ENCODE data around the gene C18orf32. TPM values are rescaled to one million over a fixed set of nuclear protein-coding genes. Genes with fewer than 3 reads are reported as not detected.

The C18orf32 gene
- total and polyA plus RNA-seq, 2 of the 13 experiments (the other 11 are each of a cell fraction or from before 2014, with no cell fraction given), result 17.6 to 20.6 TPM

GRCh38 chr18:49486953-49487710 lies at the start of gene C18orf32 (continued):
- TF ChIP-seq ZSCAN21 (CRISPR knock-in tag; IDR thresholded peaks at IDR 0.05; ENCODE audit: borderline replicate concordance) (peak; percentile 88; the same call in 1 of the 2 replicates), NBN (conservative IDR thresholded peaks at IDR 0.05) (no peak), ZNF20 (CRISPR knock-in tag; IDR thresholded peaks at IDR 0.05) (no peak), SRSF9 (IDR thresholded peaks at IDR 0.05; ENCODE audit: borderline replicate concordance, insufficient read depth, low read depth, low read length, poor library complexity, severe bottlenecking) (no peak), JUND (CRISPR knock-in tag; IDR thresholded peaks at IDR 0.05) (no peak), ZFP37 (CRISPR knock-in tag; IDR thresholded peaks at IDR 0.05; ENCODE audit: borderline replicate concordance) (peak; percentile 87), ZNF747 (CRISPR knock-in tag; IDR thresholded peaks at IDR 0.05; ENCODE audit: borderline replicate concordance) (peak; percentile 87; the same call in 1 of the 2 replicates), POLR2G (IDR thresholded peaks at IDR 0.05; ENCODE audit: low read depth, low read length) (peak; percentile 91), REXO4 (CRISPR knock-in tag; IDR thresholded peaks at IDR 0.05; ENCODE audit: borderline replicate concordance) (no peak), SPEN (CRISPR knock-in tag; IDR thresholded peaks at IDR 0.05; ENCODE audit: low read depth) (peak; percentile 98), ZNF609 (CRISPR knock-in tag; IDR thresholded peaks at IDR 0.05; ENCODE audit: borderline replicate concordance) (no peak), CENPX (CRISPR knock-in tag; IDR thresholded peaks at IDR 0.05) (no peak), KDM4B (CRISPR knock-in tag; IDR thresholded peaks at IDR 0.05) (peak; percentile 26; the same call in 1 of the 2 replicates), MTA1 (CRISPR knock-in tag; IDR thresholded peaks at IDR 0.05; ENCODE audit: borderline replicate concordance) (peak; percentile 78; the same call in 1 of the 2 replicates), ZNF33B (CRISPR knock-in tag; IDR thresholded peaks at IDR 0.05) (0 out of 2 replicates have a peak, but pooled peaks have one; percentile 35)
- TF ChIP-seq, protein P1, sequence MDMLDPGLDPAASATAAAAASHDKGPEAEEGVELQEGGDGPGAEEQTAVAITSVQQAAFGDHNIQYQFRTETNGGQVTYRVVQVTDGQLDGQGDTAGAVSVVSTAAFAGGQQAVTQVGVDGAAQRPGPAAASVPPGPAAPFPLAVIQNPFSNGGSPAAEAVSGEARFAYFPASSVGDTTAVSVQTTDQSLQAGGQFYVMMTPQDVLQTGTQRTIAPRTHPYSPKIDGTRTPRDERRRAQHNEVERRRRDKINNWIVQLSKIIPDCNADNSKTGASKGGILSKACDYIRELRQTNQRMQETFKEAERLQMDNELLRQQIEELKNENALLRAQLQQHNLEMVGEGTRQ (IDR thresholded peaks at IDR 0.05; ENCODE audit: low read depth, low read length), result no peak
- TF ChIP-seq, protein P1 (CRISPR knock-in tag; IDR thresholded peaks at IDR 0.05; ENCODE audit: borderline replicate concordance), result no peak
- TF ChIP-seq, protein P2, sequence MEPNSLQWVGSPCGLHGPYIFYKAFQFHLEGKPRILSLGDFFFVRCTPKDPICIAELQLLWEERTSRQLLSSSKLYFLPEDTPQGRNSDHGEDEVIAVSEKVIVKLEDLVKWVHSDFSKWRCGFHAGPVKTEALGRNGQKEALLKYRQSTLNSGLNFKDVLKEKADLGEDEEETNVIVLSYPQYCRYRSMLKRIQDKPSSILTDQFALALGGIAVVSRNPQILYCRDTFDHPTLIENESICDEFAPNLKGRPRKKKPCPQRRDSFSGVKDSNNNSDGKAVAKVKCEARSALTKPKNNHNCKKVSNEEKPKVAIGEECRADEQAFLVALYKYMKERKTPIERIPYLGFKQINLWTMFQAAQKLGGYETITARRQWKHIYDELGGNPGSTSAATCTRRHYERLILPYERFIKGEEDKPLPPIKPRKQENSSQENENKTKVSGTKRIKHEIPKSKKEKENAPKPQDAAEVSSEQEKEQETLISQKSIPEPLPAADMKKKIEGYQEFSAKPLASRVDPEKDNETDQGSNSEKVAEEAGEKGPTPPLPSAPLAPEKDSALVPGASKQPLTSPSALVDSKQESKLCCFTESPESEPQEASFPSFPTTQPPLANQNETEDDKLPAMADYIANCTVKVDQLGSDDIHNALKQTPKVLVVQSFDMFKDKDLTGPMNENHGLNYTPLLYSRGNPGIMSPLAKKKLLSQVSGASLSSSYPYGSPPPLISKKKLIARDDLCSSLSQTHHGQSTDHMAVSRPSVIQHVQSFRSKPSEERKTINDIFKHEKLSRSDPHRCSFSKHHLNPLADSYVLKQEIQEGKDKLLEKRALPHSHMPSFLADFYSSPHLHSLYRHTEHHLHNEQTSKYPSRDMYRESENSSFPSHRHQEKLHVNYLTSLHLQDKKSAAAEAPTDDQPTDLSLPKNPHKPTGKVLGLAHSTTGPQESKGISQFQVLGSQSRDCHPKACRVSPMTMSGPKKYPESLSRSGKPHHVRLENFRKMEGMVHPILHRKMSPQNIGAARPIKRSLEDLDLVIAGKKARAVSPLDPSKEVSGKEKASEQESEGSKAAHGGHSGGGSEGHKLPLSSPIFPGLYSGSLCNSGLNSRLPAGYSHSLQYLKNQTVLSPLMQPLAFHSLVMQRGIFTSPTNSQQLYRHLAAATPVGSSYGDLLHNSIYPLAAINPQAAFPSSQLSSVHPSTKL (CRISPR knock-in tag; IDR thresholded peaks at IDR 0.05), result peak; percentile 73

Measured in HepG2 (cell line).